NT2/D1 (cell line): ENCODE data around the gene NBEAL2.

Source experiments
- DNase-seq: peaks from one replicate; pipeline ENCODE4 v3.0.0-alpha.2; 2011; ENCODE audit warnings: low read depth, low spot score
- H3K27me3 ChIP-seq: 2 replicates; pipeline ENCODE4 v1.6.0; 2011; ENCODE audit warnings: mild to moderate bottlenecking; ENCODE audit not compliant: insufficient read length, insufficient read depth
- H3K36me3 ChIP-seq: 2 replicates; pipeline ENCODE4 v1.6.1; 2011; ENCODE audit warnings: mild to moderate bottlenecking, low read length, mixed read lengths; ENCODE audit not compliant: insufficient read depth, insufficient read length
- H3K4me1 ChIP-seq: 2 replicates; pipeline ENCODE4 v1.5.1; 2011; ENCODE audit not compliant: insufficient read depth, insufficient read length
- H3K4me3 ChIP-seq: 2 replicates; pipeline ENCODE4 v1.5.1; 2011; ENCODE audit warnings: low read depth; ENCODE audit not compliant: insufficient read length
- H3K9ac ChIP-seq: 2 replicates; pipeline ENCODE4 v1.6.0; 2011; ENCODE audit warnings: low read depth; ENCODE audit not compliant: insufficient read length
- H3K9me3 ChIP-seq: 2 replicates; pipeline ENCODE4 v1.5.1; 2011; ENCODE audit warnings: mild to moderate bottlenecking, low read length; ENCODE audit not compliant: insufficient read depth
- SUZ12 ChIP-seq: IDR thresholded peaks from 2 replicates; pipeline ENCODE4 v1.6.1; 2011; ENCODE audit not compliant: insufficient read length, insufficient read depth; ENCODE audit errors: extremely low read depth
- YY1 ChIP-seq: IDR thresholded peaks from 2 replicates; pipeline ENCODE4 v1.6.1; 2011; ENCODE audit not compliant: insufficient read length, insufficient read depth
- ZNF274 ChIP-seq: IDR thresholded peaks from 2 replicates; pipeline ENCODE4 v1.6.1; 2011; ENCODE audit warnings: mild to moderate bottlenecking, low read depth, low read length

The NBEAL2 gene

GRCh38 chr3:47003461-47004368 is 24.2 kb downstream of the NBEAL2 start:
- no peaks in the 10 kb centered on the region for H3K9me3 ChIP-seq
- no peak overlapping the region for H3K4me3 ChIP-seq
- no peak overlapping the region for H3K9ac ChIP-seq
- no peaks in the 10 kb centered on the region for H3K27me3 ChIP-seq
- DNase-seq: no peak
- H3K4me1 ChIP-seq: peaks cover 9% of the 10 kb centered on the region
- no peak for TF ChIP-seq SUZ12
- no peak for TF ChIP-seq YY1
- no peak for TF ChIP-seq ZNF274
- H3K36me3 ChIP-seq: peaks cover 82% of the 10 kb centered on the region

- no peak for DNase-seq
- Histone ChIP-seq H3K9ac (no peak overlapping the region), H3K4me1 (peaks cover 3% of the 10 kb centered on the region), H3K36me3 (peaks cover 75% of the 10 kb centered on the region), H3K4me3 (no peak overlapping the region), H3K9me3 (no peaks in the 10 kb centered on the region), H3K27me3 (no peaks in the 10 kb centered on the region)
- no peak for TF ChIP-seq YY1
- TF ChIP-seq SUZ12: no peak
- TF ChIP-seq ZNF274: no peak
Observed at GRCh38 chr3:47004369-47005211, 25.1 kb downstream of the NBEAL2 start.

- Histone ChIP-seq H3K4me3 (no peak overlapping the region), H3K9ac (no peak overlapping the region), H3K27me3 (no peaks in the 10 kb centered on the region), H3K4me1 (no peaks in the 10 kb centered on the region), H3K36me3 (peaks cover 66% of the 10 kb centered on the region), H3K9me3 (no peaks in the 10 kb centered on the region)
- no peak for DNase-seq
- no peak for TF ChIP-seq YY1
- TF ChIP-seq ZNF274: no peak
- no peak for TF ChIP-seq SUZ12
Observed at GRCh38 chr3:47005212-47006144, 26.0 kb downstream of the NBEAL2 start.

GRCh38 chr3:47006145-47006651 is 26.7 kb downstream of the NBEAL2 start:
- Histone ChIP-seq H3K4me3 (no peak overlapping the region), H3K27me3 (no peaks in the 10 kb centered on the region), H3K36me3 (peaks cover 60% of the 10 kb centered on the region), H3K4me1 (no peaks in the 10 kb centered on the region), H3K9ac (no peak overlapping the region), H3K9me3 (no peaks in the 10 kb centered on the region)
- TF ChIP-seq SUZ12 (no peak), ZNF274 (no peak), YY1 (no peak)
- DNase-seq: no peak

- peaks cover 52% of the 10 kb centered on the region for H3K36me3 ChIP-seq
- no peak overlapping the region for H3K9ac ChIP-seq
- no peak overlapping the region for H3K4me3 ChIP-seq
- TF ChIP-seq SUZ12 (no peak), ZNF274 (no peak), YY1 (no peak)
- H3K4me1 ChIP-seq: no peaks in the 10 kb centered on the region
- no peaks in the 10 kb centered on the region for H3K9me3 ChIP-seq
- DNase-seq: no peak
- H3K27me3 ChIP-seq: no peaks in the 10 kb centered on the region
Observed at GRCh38 chr3:47007001-47007400, 27.5 kb downstream of the NBEAL2 start.

GRCh38 chr3:47007482-47008233 is 28.2 kb downstream of the NBEAL2 start:
- Histone ChIP-seq H3K4me1 (no peaks in the 10 kb centered on the region), H3K27me3 (no peaks in the 10 kb centered on the region), H3K9ac (no peak overlapping the region), H3K9me3 (no peaks in the 10 kb centered on the region), H3K4me3 (no peak overlapping the region), H3K36me3 (peaks cover 47% of the 10 kb centered on the region)
- no peak for DNase-seq
- TF ChIP-seq SUZ12: no peak
- no peak for TF ChIP-seq ZNF274
- no peak for TF ChIP-seq YY1
